Lower leg skin (tissue), 4 donors: ENCODE results near the gene XYLT1. TPM values are rescaled to one million over a fixed set of nuclear protein-coding genes. Genes with fewer than 3 reads are reported as not detected.

Experiments
- DNase-seq, 2 donors: peaks; one replicate each; pipeline ENCODE4 v3.0.0-alpha.2; 2019; ENCODE audit warnings: low spot score in 2 of 2
- H3K4me3 ChIP-seq: fragments of 200-600 bp; sonication (generic); 2 replicates; pipeline ENCODE4 v1.5.1; 2017; ENCODE audit warnings: mild to moderate bottlenecking, low read depth; ENCODE audit not compliant: poor library complexity, severe bottlenecking
- POLR2A ChIP-seq, 2 donors: fragments of 450-650 bp; IDR thresholded peaks; one replicate each; pipeline ENCODE4 v1.6.1; 2016 to 2017; ENCODE audit warnings: antibody characterized with exemption in 2 of 2, mild to moderate bottlenecking in 1 of 2, moderate library complexity in 1 of 2
- WGBS, 2 donors: methylation state at CpG; one replicate each; pipeline ENCODE4 v1.1.5; 2018; 5-methylcytosine and 5-hydroxymethylcytosine counted together
- intact Hi-C: fragments of 100-400 bp; cut with DNase I; formaldehyde crosslinking; loops from one replicate; pipeline ENCODE4 v1.15.0; 2023; ENCODE audit warnings: low total_unique reads
- total RNA-seq, 4 donors: library from RNA; depleted of rRNA; stranded (reverse); fragments of >200 nt; gene quantifications; one replicate each; pipeline ENCODE4 v1.1.0, GENCODE V29; 2016
- TF ChIP-seq, protein P1 (sequence below), 3 donors: fragments of 450-650 bp; IDR thresholded peaks; one replicate each; pipeline ENCODE4 v1.5.1; 2016; ENCODE audit warnings: antibody characterized with exemption in 3 of 3, mild to moderate bottlenecking in 3 of 3, moderate library complexity in 2 of 3

Gene XYLT1
- total RNA-seq, 4 donors from 2014 or later = 17.2 to 20.3 (median 19.7) TPM

DNA sequence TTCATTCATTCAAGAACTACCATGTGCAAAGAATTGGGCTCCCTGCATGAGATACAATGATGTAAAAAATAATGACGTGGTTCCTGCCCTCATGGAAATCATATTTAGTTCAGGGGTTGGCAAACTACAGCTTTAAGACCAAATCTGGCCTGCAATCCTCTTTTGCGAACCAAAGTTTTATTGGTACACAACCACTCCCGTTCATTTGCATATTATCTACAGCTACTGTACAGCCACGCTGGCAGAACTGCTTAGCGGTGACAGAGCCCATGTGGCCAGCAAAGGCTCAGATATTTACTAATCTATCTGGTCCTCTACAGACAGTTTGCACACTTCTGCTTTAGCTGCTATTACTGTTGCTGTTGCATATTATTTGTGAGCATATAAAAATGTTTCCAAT lies 167.7 kb downstream of the XYLT1 start:
- no peak for DNase-seq
- intact Hi-C loops = no loop called here

DNA sequence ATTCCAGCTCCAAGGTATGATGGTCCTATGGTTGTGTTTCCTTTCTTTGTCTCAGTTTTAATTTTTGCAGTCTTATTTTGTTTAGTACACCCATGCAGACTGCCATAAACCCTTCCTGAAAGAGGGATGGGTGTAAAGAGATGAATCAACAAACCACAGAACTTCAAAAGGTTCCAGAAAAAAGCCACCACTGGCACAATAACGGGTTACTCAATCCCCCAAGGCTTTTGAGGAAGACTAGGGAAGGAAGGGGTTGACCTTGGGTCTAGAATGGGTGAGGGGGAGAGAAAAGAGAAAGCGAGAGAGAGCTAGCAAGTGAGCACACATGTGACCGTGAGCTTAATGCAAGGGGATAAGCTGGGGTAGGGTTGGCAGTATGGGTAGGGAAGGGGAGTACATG lies 168.1 kb downstream of the XYLT1 start:
- no peak overlapping the region for H3K4me3 ChIP-seq
- 59 to 65% methylated on average over 3 of the region's 3 CpGs for WGBS, 2 donors
- TF ChIP-seq, protein P1, sequence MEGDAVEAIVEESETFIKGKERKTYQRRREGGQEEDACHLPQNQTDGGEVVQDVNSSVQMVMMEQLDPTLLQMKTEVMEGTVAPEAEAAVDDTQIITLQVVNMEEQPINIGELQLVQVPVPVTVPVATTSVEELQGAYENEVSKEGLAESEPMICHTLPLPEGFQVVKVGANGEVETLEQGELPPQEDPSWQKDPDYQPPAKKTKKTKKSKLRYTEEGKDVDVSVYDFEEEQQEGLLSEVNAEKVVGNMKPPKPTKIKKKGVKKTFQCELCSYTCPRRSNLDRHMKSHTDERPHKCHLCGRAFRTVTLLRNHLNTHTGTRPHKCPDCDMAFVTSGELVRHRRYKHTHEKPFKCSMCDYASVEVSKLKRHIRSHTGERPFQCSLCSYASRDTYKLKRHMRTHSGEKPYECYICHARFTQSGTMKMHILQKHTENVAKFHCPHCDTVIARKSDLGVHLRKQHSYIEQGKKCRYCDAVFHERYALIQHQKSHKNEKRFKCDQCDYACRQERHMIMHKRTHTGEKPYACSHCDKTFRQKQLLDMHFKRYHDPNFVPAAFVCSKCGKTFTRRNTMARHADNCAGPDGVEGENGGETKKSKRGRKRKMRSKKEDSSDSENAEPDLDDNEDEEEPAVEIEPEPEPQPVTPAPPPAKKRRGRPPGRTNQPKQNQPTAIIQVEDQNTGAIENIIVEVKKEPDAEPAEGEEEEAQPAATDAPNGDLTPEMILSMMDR (IDR thresholded peaks at IDR 0.05) = no peak
- no peak for TF ChIP-seq POLR2A (IDR thresholded peaks at IDR 0.05)
- DNase-seq = no peak
- intact Hi-C loops = no loop called here

More for the DNA sequence above, 167.7 kb downstream of the XYLT1 start:
- no peak overlapping the region for H3K4me3 ChIP-seq
- TF ChIP-seq, protein P1 (IDR thresholded peaks at IDR 0.05) = no peak
- no peak for TF ChIP-seq POLR2A (IDR thresholded peaks at IDR 0.05)
- WGBS, 2 donors = 53 to 60% methylated on average over 5 of the region's 5 CpGs

DNA sequence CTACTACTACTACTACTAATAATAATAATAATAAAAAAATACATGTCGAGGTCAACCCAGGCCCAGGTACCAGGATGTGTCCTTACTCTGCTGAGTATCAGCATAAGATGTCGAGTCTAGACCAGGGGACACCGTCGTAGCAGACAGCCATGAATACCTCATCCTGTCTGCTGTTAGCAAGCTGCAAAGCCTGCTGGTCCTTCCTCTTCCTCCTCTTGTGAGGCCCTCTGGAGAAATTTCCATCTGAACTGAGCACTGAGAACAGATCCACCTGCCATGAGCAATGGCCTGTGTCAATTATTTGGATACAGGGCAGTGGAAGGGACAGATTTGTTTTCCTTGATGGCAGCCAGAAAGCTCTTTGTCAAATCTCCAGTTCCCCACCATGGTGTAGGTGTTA lies 168.5 kb downstream of the XYLT1 start:
- DNase-seq = no peak
- intact Hi-C loops = no loop called here
- TF ChIP-seq, protein P1 (IDR thresholded peaks at IDR 0.05) = no peak
- TF ChIP-seq POLR2A (IDR thresholded peaks at IDR 0.05) = no peak
- no peak overlapping the region for H3K4me3 ChIP-seq
- WGBS, 2 donors = 80 to 91% methylated on average over 4 of the region's 4 CpGs

DNA sequence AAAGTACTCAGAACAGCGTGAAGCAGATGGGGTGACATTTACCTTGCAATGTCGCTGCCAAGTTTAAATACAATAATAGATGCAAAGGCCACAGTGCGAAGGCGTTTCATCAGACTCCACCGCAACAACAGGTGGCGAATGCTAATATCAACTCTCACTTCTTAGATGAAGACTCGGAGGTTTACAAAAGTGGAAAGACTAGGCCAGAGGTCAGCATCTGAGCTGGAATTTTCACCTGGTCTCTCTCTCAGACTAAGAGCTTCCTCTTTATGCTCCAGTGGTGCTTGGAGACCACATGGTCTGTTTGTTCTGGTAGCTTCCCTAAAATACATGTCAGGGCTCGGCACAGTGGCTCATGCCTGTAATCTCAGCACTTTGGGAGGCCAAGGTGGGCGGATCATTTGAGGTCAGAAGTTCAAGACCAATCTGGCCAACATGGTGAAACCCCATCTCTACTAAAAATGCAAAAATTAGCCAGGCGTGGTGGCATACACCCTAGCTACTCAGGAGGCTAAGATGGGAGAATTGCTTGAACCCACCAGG lies 169.1 kb downstream of the XYLT1 start:
- 82 to 85% methylated on average over 10 of the region's 10 CpGs for WGBS, 2 donors
- DNase-seq = no peak
- TF ChIP-seq, protein P1 (IDR thresholded peaks at IDR 0.05) = no peak
- TF ChIP-seq POLR2A (IDR thresholded peaks at IDR 0.05) = no peak
- intact Hi-C loops = no loop called here
- H3K4me3 ChIP-seq = no peak overlapping the region

DNA sequence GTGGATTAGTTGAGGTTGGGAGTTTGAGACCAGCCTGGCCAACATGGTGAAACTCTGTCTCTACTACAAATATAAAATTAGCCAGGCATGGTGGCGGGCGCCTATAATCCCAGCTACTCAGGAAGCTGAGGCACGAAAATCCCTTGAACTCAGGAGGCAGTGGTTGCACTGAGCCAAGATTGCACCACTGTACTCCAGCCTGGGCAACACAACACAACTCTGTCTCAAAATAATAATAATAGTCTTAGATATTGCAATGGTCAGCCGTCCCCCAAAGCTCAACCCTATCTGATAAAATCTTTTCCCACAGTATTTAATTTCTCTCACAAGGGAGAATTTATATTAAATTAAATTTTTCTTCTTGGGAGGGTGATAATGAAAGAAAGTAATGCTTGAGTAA lies 169.6 kb downstream of the XYLT1 start:
- WGBS, 2 donors = 88 to 96% methylated on average over 4 of the region's 4 CpGs
- H3K4me3 ChIP-seq = no peak overlapping the region
- intact Hi-C loops = no loop called here
- DNase-seq = no peak
- TF ChIP-seq, protein P1 (IDR thresholded peaks at IDR 0.05) = no peak
- no peak for TF ChIP-seq POLR2A (IDR thresholded peaks at IDR 0.05)

DNA sequence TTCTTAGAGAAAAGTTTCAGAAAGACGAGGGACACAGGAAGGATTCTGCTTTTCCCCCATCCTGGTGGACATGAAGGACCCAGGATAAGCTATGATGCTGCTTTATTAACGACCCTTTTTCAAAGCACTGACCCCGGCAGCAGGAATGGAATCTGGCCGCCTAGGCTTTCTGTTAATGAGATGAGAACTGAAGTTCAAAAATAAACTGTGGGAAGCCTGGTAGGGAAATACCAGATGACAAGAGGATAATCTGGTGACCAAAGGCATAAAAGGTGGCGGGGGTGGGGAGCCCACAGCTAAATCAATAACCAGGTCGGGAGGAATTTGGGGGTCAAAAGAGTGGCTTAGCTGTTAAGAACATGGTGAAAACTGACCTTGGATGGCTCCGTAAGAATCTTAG lies 171.0 kb downstream of the XYLT1 start:
- DNase-seq = no peak
- WGBS, 2 donors = 81 to 84% methylated on average over 7 of the region's 7 CpGs
- H3K4me3 ChIP-seq = no peak overlapping the region
- intact Hi-C loops = loop anchor here (10.0 kb wide), 1 partner anchor 165 kb away; no protein-coding TSS in a partner anchor
- TF ChIP-seq POLR2A (IDR thresholded peaks at IDR 0.05) = no peak
- TF ChIP-seq, protein P1 (IDR thresholded peaks at IDR 0.05) = no peak
